OCI-LY1 (cell line): ENCODE measurements around the gene IGFN1.

Experiments used
- H2AFZ ChIP-seq: fragments of 200-600 bp; sonication (generic), shearing (Covaris generic); 2 replicates; pipeline ENCODE4 v1.6.0; 2014; ENCODE audit warnings: antibody characterized with exemption, mild to moderate bottlenecking, low read length
- H3F3A ChIP-seq: fragments of 200-600 bp; sonication (generic), shearing (Covaris generic); 2 replicates; pipeline ENCODE4 v1.6.0; 2014; ENCODE audit warnings: mild to moderate bottlenecking, antibody characterized with exemption, low read length, moderate library complexity; ENCODE audit not compliant: insufficient read depth
- H3K27ac ChIP-seq: fragments of 200-600 bp; sonication (generic); 2 replicates; pipeline ENCODE4 v1.5.1; 2014; ENCODE audit warnings: low read length, mixed run types, mild to moderate bottlenecking, low read depth; ENCODE audit not compliant: poor library complexity, severe bottlenecking
- H3K27me3 ChIP-seq: fragments of 200-600 bp; sonication (generic); 2 replicates; pipeline ENCODE4 v1.6.0; 2014; ENCODE audit warnings: antibody characterized with exemption, mild to moderate bottlenecking, low read length, moderate library complexity; ENCODE audit not compliant: insufficient read depth
- H3K36me3 ChIP-seq: fragments of 200-600 bp; sonication (generic); 2 replicates; pipeline ENCODE4 v1.6.1; 2014; ENCODE audit warnings: mild to moderate bottlenecking, antibody characterized with exemption, low read length, moderate library complexity, mixed read lengths; ENCODE audit not compliant: insufficient read depth
- H3K4me1 ChIP-seq: fragments of 200-600 bp; sonication (generic); 2 replicates; pipeline ENCODE4 v1.5.1; 2014; ENCODE audit warnings: mild to moderate bottlenecking, low read length, moderate library complexity; ENCODE audit not compliant: insufficient read depth, severe bottlenecking
- H3K4me2 ChIP-seq: fragments of 200-600 bp; sonication (generic), shearing (Covaris generic); 2 replicates; pipeline ENCODE4 v1.6.1; 2014; ENCODE audit warnings: low read length
- H3K4me3 ChIP-seq: fragments of 200-600 bp; sonication (generic); 2 replicates; pipeline ENCODE4 v1.5.1; 2014; ENCODE audit warnings: low read length, low read depth, mild to moderate bottlenecking, mixed read lengths; ENCODE audit not compliant: poor library complexity, severe bottlenecking
- H3K79me2 ChIP-seq: fragments of 200-600 bp; shearing (Covaris generic); 2 replicates; pipeline ENCODE4 v1.6.1; 2016; ENCODE audit warnings: mixed run types, low read length, mixed read lengths; ENCODE audit not compliant: insufficient read depth
- H3K9ac ChIP-seq: fragments of 200-600 bp; sonication (generic), shearing (Covaris generic); 2 replicates; pipeline ENCODE4 v1.6.1; 2014; ENCODE audit warnings: mild to moderate bottlenecking, low read length, mixed read lengths
- H3K9me2 ChIP-seq: fragments of 200-600 bp; sonication (generic), shearing (Covaris generic); 2 replicates; pipeline ENCODE4 v1.6.1; 2014; ENCODE audit warnings: low read depth, mild to moderate bottlenecking, low read length, mixed read lengths
- H3K9me3 ChIP-seq: fragments of 200-600 bp; shearing (Covaris generic); 2 replicates; pipeline ENCODE4 v1.6.1; 2014; ENCODE audit warnings: low read length, mixed read lengths
- H4K20me1 ChIP-seq: fragments of 200-600 bp; sonication (generic), shearing (Covaris generic); 2 replicates; pipeline ENCODE4 v1.6.0; 2016; ENCODE audit warnings: mild to moderate bottlenecking, low read length; ENCODE audit not compliant: insufficient read depth
- CTCF ChIP-seq: fragments of 200-600 bp; sonication (generic), shearing (Covaris generic); IDR thresholded peaks from 2 replicates; pipeline ENCODE4 v1.5.1; 2017; ENCODE audit warnings: mild to moderate bottlenecking, antibody characterized with exemption, low read length, moderate library complexity, mixed read lengths
- EZH2 ChIP-seq: fragments of 200-600 bp; sonication (generic), shearing (Covaris generic); IDR thresholded peaks from 2 replicates; pipeline ENCODE4 v1.8.0; 2017; ENCODE audit warnings: borderline replicate concordance, mixed run types, mild to moderate bottlenecking, antibody characterized with exemption, low read length, moderate library complexity, mixed read lengths

Gene IGFN1

GRCh38 chr1:201217851-201218250 lies 27.2 kb downstream of the IGFN1 start:
- TF ChIP-seq EZH2 (no peak), CTCF (no peak)

GRCh38 chr1:201218409-201218808 lies 27.8 kb downstream of the IGFN1 start:
- no peaks in the 10 kb centered on the region for H3K27me3 ChIP-seq
- H3K27ac ChIP-seq = no peak overlapping the region
- H3K9me2 ChIP-seq = no peaks in the 10 kb centered on the region
- no peak for TF ChIP-seq EZH2
- TF ChIP-seq CTCF = no peak
- H3K9me3 ChIP-seq = no peaks in the 10 kb centered on the region
- H3K4me3 ChIP-seq = no peak overlapping the region
- H3K9ac ChIP-seq = no peak overlapping the region
- no peaks in the 10 kb centered on the region for H4K20me1 ChIP-seq
- no peak overlapping the region for H3K4me2 ChIP-seq
- H3F3A ChIP-seq = no peaks in the 10 kb centered on the region
- H3K79me2 ChIP-seq = no peaks in the 10 kb centered on the region
- H3K36me3 ChIP-seq = no peaks in the 10 kb centered on the region
- H2AFZ ChIP-seq = no peak overlapping the region
- H3K4me1 ChIP-seq = no peaks in the 10 kb centered on the region

More at GRCh38 chr1:201217851-201218250, 27.2 kb downstream of the IGFN1 start:
- H3K4me3 ChIP-seq = no peak overlapping the region
- H2AFZ ChIP-seq = no peak overlapping the region
- no peaks in the 10 kb centered on the region for H3K9me2 ChIP-seq
- H3K4me2 ChIP-seq = no peak overlapping the region
- H3K79me2 ChIP-seq = no peaks in the 10 kb centered on the region
- H4K20me1 ChIP-seq = no peaks in the 10 kb centered on the region
- no peaks in the 10 kb centered on the region for H3K4me1 ChIP-seq
- no peaks in the 10 kb centered on the region for H3F3A ChIP-seq
- H3K9me3 ChIP-seq = no peaks in the 10 kb centered on the region
- H3K27ac ChIP-seq = no peak overlapping the region
- no peak overlapping the region for H3K9ac ChIP-seq
- no peaks in the 10 kb centered on the region for H3K27me3 ChIP-seq
- no peaks in the 10 kb centered on the region for H3K36me3 ChIP-seq

- Histone ChIP-seq H3K27me3 (no peaks in the 10 kb centered on the region), H2AFZ (no peak overlapping the region), H4K20me1 (no peaks in the 10 kb centered on the region), H3K27ac (no peak overlapping the region), H3K9me2 (no peaks in the 10 kb centered on the region), H3K4me2 (no peak overlapping the region), H3K9ac (no peak overlapping the region), H3K4me3 (no peak overlapping the region), H3K4me1 (no peaks in the 10 kb centered on the region), H3K79me2 (no peaks in the 10 kb centered on the region), H3K36me3 (no peaks in the 10 kb centered on the region), H3F3A (no peaks in the 10 kb centered on the region), H3K9me3 (no peaks in the 10 kb centered on the region)
- TF ChIP-seq CTCF = no peak
- no peak for TF ChIP-seq EZH2
Measured at GRCh38 chr1:201219481-201220387, 29.1 kb downstream of the IGFN1 start.
